Smooth muscle cell (in vitro differentiated cells): ENCODE data around the gene HEMK1. TPM values are rescaled to one million over a fixed set of nuclear protein-coding genes. Genes with fewer than 3 reads are reported as not detected.

Experiments
- DNase-seq: peaks from one replicate; lab custom pipeline; 2025; ENCODE audit not compliant: unreplicated experiment; lab: John Stamatoyannopoulos, UW
- H2AFZ ChIP-seq: fragments of 200-600 bp; sonication (generic); 2 replicates; pipeline ENCODE4 v1.6.0; 2016; ENCODE audit warnings: antibody characterized with exemption, low read depth, mild to moderate bottlenecking
- H3F3A ChIP-seq: fragments of 200-600 bp; sonication (generic); 2 replicates; pipeline ENCODE4 v1.6.0; 2017; ENCODE audit warnings: antibody characterized with exemption, low read depth
- H3K27ac ChIP-seq: fragments of 200-600 bp; sonication (generic); 2 replicates; pipeline ENCODE4 v1.5.1; 2016; ENCODE audit warnings: low read depth, mild to moderate bottlenecking
- H3K27me3 ChIP-seq: fragments of 200-600 bp; sonication (generic); 2 replicates; pipeline ENCODE4 v1.6.1; 2016; ENCODE audit warnings: low read depth, mild to moderate bottlenecking
- H3K36me3 ChIP-seq: fragments of 200-600 bp; sonication (generic); 2 replicates; pipeline ENCODE4 v1.5.1; 2016; ENCODE audit warnings: low read depth
- H3K4me1 ChIP-seq: fragments of 200-600 bp; sonication (generic); 2 replicates; pipeline ENCODE4 v1.5.1; 2016; ENCODE audit warnings: low read depth
- H3K4me2 ChIP-seq: fragments of 200-600 bp; sonication (generic); 2 replicates; pipeline ENCODE4 v1.6.0; 2016; ENCODE audit warnings: mild to moderate bottlenecking
- H3K4me3 ChIP-seq: fragments of 200-600 bp; sonication (generic); 2 replicates; pipeline ENCODE4 v1.5.1; 2016; ENCODE audit warnings: mild to moderate bottlenecking
- H3K79me2 ChIP-seq: fragments of 200-600 bp; sonication (generic); 2 replicates; pipeline ENCODE4 v1.6.0; 2016; ENCODE audit warnings: low read depth, mild to moderate bottlenecking
- H3K9ac ChIP-seq: fragments of 200-600 bp; sonication (generic); 2 replicates; pipeline ENCODE4 v1.6.0; 2016; ENCODE audit warnings: low read depth
- H3K9me3 ChIP-seq: fragments of 200-600 bp; sonication (generic); replicated peaks from 2 replicates; pipeline ENCODE4 v1.5.1; 2016; ENCODE audit warnings: low read depth
- H4K20me1 ChIP-seq: fragments of 200-600 bp; sonication (generic); 2 replicates; pipeline ENCODE4 v1.6.0; 2016; ENCODE audit warnings: low read depth
- WGBS: methylation state at CpG from one replicate; pipeline ENCODE4 v1.1.7; 2016; ENCODE audit warnings: low lambda C conversion rate; 5-methylcytosine and 5-hydroxymethylcytosine counted together
- polyA plus RNA-seq: library from polyadenylated mRNA; unstranded; fragments of >200 nt; fragmentation: Nextera tagmentation; extraction: Ambion mirVana; gene quantifications from 2 replicates; pipeline ENCODE4 v1.2.1, GENCODE V29; 2016
- total RNA-seq: library from RNA; depleted of rRNA; stranded (reverse); fragments of >200 nt; gene quantifications from 2 replicates; pipeline ENCODE4 v1.2.3, GENCODE V29; 2014
- TF ChIP-seq, protein P1 (sequence below): fragments of 200-600 bp; sonication (generic); IDR thresholded peaks from 2 replicates; pipeline ENCODE4 v1.5.1; 2017; ENCODE audit warnings: borderline replicate concordance, mild to moderate bottlenecking, antibody characterized with exemption; ENCODE audit not compliant: insufficient read depth, poor library complexity, severe bottlenecking

HEMK1 gene
- total and polyA plus RNA-seq, 2 experiments from 2014 or later = 15.3 to 28.3 TPM

DNA sequence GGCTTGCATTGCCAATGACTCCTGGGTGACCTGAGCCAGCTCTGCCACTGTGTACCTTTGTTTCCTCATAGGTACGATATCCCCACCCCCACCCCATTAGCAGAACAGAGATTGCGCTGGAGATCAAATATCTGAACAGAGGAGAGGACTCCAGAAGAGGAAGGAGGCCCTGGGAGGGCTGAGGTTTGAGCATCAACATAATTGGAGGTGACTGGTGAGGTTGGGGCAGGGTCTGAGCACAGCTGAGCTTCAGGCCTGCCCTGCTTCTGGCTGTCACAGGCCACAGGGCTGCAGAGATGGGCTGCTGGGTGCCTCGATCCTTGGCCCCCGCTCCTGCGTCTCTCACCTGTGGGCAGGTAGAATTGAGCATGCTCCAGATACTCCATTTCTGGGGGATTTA is 44.6 kb upstream of the HEMK1 start:
- 87% methylated on average over 5 of the region's 5 CpGs for WGBS
- Histone ChIP-seq H2AFZ (no peak overlapping the region), H3K9me3 (no peaks in the 10 kb centered on the region), H3K79me2 (no peaks in the 10 kb centered on the region), H3K36me3 (no peaks in the 10 kb centered on the region), H3K4me1 (no peaks in the 10 kb centered on the region), H3K4me2 (no peak overlapping the region), H3K4me3 (no peak overlapping the region), H3K9ac (no peak overlapping the region), H4K20me1 (no peaks in the 10 kb centered on the region), H3K27ac (no peak overlapping the region), H3K27me3 (peaks cover 6% of the 10 kb centered on the region), H3F3A (no peaks in the 10 kb centered on the region)
- DNase-seq = no peak
- TF ChIP-seq, protein P1, sequence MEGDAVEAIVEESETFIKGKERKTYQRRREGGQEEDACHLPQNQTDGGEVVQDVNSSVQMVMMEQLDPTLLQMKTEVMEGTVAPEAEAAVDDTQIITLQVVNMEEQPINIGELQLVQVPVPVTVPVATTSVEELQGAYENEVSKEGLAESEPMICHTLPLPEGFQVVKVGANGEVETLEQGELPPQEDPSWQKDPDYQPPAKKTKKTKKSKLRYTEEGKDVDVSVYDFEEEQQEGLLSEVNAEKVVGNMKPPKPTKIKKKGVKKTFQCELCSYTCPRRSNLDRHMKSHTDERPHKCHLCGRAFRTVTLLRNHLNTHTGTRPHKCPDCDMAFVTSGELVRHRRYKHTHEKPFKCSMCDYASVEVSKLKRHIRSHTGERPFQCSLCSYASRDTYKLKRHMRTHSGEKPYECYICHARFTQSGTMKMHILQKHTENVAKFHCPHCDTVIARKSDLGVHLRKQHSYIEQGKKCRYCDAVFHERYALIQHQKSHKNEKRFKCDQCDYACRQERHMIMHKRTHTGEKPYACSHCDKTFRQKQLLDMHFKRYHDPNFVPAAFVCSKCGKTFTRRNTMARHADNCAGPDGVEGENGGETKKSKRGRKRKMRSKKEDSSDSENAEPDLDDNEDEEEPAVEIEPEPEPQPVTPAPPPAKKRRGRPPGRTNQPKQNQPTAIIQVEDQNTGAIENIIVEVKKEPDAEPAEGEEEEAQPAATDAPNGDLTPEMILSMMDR = no peak

DNA sequence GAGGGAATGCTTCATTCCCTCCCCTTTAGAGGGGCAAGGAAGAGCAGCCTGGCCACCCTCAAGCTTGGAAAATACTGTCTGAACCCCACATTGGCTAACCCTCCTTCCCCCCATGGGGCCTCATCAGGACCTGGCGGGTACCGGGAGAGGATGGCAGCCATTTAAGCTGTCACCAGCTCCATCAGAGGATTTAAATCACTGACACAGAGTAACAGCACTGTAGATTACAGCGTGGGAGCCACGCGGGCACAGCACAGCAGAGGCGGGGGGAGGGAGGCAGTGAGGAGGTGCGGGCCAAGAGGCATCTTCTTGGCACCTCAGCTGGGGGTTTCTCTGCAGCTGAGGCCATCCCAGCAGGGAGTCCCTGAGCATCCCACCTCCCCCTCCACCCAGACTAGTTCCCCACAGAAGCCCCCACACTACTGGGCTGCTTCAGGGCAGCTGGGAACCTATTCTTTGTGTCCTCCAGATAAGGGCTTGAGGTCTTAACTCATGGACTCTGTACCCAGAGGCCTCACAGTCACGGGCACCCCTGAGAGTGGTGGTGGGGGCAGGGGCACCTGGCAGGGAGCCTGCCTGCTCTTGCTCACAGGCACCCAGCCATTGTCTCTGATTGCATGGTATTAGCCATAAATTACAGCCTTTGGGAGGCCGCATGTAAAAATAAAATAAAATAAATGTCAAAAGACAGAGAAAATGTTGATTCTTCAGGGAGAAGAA is 44.0 kb upstream of the HEMK1 start:
- H4K20me1 ChIP-seq = no peaks in the 10 kb centered on the region
- no peak overlapping the region for H2AFZ ChIP-seq
- H3K27ac ChIP-seq = no peak overlapping the region
- TF ChIP-seq, protein P1 = no peak
- peaks cover 11% of the 10 kb centered on the region for H3K27me3 ChIP-seq
- H3K79me2 ChIP-seq = no peaks in the 10 kb centered on the region
- H3K4me2 ChIP-seq = no peak overlapping the region
- no peaks in the 10 kb centered on the region for H3K4me1 ChIP-seq
- WGBS = 77% methylated on average over 9 of the region's 9 CpGs
- no peaks in the 10 kb centered on the region for H3F3A ChIP-seq
- H3K9me3 ChIP-seq = no peaks in the 10 kb centered on the region
- no peaks in the 10 kb centered on the region for H3K36me3 ChIP-seq
- no peak overlapping the region for H3K9ac ChIP-seq
- H3K4me3 ChIP-seq = no peak overlapping the region
- DNase-seq = no peak

DNA sequence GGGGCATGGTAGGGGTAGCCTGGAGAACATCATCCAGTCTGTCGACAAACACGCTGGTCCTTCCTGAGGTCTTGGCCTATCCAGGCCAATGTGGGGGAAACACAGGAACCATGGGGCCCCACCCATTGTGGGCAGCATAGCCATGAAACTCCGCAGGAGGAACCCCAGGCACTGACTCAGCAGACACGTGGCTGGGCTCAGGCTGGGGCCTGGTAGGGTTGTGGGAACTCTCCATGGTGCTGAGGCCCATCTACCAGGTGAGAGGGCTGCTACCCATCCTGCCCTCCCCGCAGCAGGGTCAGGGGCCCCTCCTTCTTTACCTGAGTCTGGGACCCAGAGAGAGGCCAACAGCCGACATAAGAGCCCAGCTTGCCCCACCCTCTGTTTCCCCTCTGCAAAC is 43.3 kb upstream of the HEMK1 start:
- Histone ChIP-seq H3K27me3 (peaks cover 18% of the 10 kb centered on the region), H2AFZ (no peak overlapping the region), H3K4me2 (no peak overlapping the region), H3K27ac (no peak overlapping the region), H3K36me3 (no peaks in the 10 kb centered on the region), H3K9me3 (no peaks in the 10 kb centered on the region), H3K79me2 (no peaks in the 10 kb centered on the region), H4K20me1 (no peaks in the 10 kb centered on the region), H3K9ac (no peak overlapping the region), H3F3A (no peaks in the 10 kb centered on the region), H3K4me1 (no peaks in the 10 kb centered on the region), H3K4me3 (no peak overlapping the region)
- WGBS = 36% methylated on average over 6 of the region's 6 CpGs
- TF ChIP-seq, protein P1 = no peak
- DNase-seq = peak; percentile 17
